Smooth muscle cell of the brain vasculature (primary cell): ENCODE results near the gene ICOS.

Source experiments
- DNase-seq: peaks from one replicate; pipeline ENCODE4 v3.0.0-alpha.2; 2012; ENCODE audit warnings: low read depth, low spot score

ICOS gene

GRCh38 chr2:204010628-204011560 is 74.3 kb downstream of the ICOS start:
- no peak for DNase-seq
